Measurements from ENCODE around the gene ADD3. TPM values are rescaled to one million over a fixed set of nuclear protein-coding genes. Genes with fewer than 3 reads are reported as not detected.

The ADD3 gene
- total RNA-seq, 4 donors from 2014 or later = 236 to 545 (median 314) TPM

DNA sequence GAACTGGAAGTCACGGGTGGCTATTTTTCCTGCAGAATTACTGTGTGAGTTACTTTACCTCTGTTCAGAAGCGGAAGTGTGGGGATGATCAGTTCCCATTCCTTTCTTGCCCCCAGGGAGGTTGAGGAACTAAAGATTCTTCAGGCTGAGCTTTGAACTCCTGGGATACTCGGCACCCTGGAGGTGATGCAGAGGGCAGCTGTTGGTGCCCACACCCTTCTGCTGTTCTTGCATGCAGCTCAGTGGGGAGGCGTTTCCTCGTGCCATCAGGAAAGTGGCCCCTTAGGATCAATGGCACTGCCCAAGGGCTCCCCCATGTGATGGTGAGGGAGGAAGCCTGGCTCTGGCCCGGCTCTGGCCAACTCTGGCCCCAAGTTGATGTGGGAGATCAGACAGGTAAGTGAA, 155.0 kb downstream of the ADD3 start:
- no peak for TF ChIP-seq POLR2A (IDR thresholded peaks at IDR 0.05)
- TF ChIP-seq, protein P1, sequence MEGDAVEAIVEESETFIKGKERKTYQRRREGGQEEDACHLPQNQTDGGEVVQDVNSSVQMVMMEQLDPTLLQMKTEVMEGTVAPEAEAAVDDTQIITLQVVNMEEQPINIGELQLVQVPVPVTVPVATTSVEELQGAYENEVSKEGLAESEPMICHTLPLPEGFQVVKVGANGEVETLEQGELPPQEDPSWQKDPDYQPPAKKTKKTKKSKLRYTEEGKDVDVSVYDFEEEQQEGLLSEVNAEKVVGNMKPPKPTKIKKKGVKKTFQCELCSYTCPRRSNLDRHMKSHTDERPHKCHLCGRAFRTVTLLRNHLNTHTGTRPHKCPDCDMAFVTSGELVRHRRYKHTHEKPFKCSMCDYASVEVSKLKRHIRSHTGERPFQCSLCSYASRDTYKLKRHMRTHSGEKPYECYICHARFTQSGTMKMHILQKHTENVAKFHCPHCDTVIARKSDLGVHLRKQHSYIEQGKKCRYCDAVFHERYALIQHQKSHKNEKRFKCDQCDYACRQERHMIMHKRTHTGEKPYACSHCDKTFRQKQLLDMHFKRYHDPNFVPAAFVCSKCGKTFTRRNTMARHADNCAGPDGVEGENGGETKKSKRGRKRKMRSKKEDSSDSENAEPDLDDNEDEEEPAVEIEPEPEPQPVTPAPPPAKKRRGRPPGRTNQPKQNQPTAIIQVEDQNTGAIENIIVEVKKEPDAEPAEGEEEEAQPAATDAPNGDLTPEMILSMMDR (IDR thresholded peaks at IDR 0.05) = peak in 2 of 6 experiments; percentile 2 to 12
- Histone ChIP-seq H3K36me3 (no peaks in the 10 kb centered on the region), H3K9me3 (no peaks in the 10 kb centered on the region), H3K4me1 (peaks cover 0 to 14% (median 0%) of the 10 kb centered on the region in 4 donors), H3K4me3 (no peak overlapping the region), H3K27ac (no peak overlapping the region), H3K27me3 (no peaks in the 10 kb centered on the region)
- DNase-seq = peak in 1 of 3 donors; percentile 58

- peaks cover 0 to 17% (median 0%) of the 10 kb centered on the region in 4 donors for H3K4me1 ChIP-seq
- TF ChIP-seq POLR2A (IDR thresholded peaks at IDR 0.05) = no peak
- TF ChIP-seq, protein P1 (IDR thresholded peaks at IDR 0.05) = no peak
- no peak for DNase-seq
- H3K27me3 ChIP-seq = no peaks in the 10 kb centered on the region
- H3K27ac ChIP-seq = no peak overlapping the region
- no peaks in the 10 kb centered on the region for H3K36me3 ChIP-seq
- no peak overlapping the region for H3K4me3 ChIP-seq
- no peaks in the 10 kb centered on the region for H3K9me3 ChIP-seq
These were observed 155.5 kb downstream of the ADD3 start for GRCh38 chr10:110163192-110163773.

GRCh38 chr10:110163841-110164240, 156.1 kb downstream of the ADD3 start:
- Histone ChIP-seq H3K4me3 (no peak overlapping the region), H3K4me1 (peaks cover 0 to 22% (median 2%) of the 10 kb centered on the region in 4 donors), H3K27me3 (no peaks in the 10 kb centered on the region), H3K9me3 (no peaks in the 10 kb centered on the region), H3K36me3 (no peaks in the 10 kb centered on the region), H3K27ac (no peak overlapping the region)
- no peak for DNase-seq
- TF ChIP-seq, protein P1 (IDR thresholded peaks at IDR 0.05) = no peak
- no peak for TF ChIP-seq POLR2A (IDR thresholded peaks at IDR 0.05)

GRCh38 chr10:110165239-110165638, 157.5 kb downstream of the ADD3 start:
- peaks cover 0 to 35% (median 2%) of the 10 kb centered on the region in 4 donors for H3K4me1 ChIP-seq
- DNase-seq = no peak
- H3K4me3 ChIP-seq = no peak overlapping the region
- no peak overlapping the region for H3K27ac ChIP-seq
- no peak for TF ChIP-seq POLR2A (IDR thresholded peaks at IDR 0.05)
- TF ChIP-seq, protein P1 (IDR thresholded peaks at IDR 0.05) = no peak
- H3K27me3 ChIP-seq = no peaks in the 10 kb centered on the region
- H3K36me3 ChIP-seq = no peaks in the 10 kb centered on the region
- no peaks in the 10 kb centered on the region for H3K9me3 ChIP-seq

GRCh38 chr10:110167149-110167548, 159.4 kb downstream of the ADD3 start:
- DNase-seq = no peak
- no peaks in the 10 kb centered on the region for H3K9me3 ChIP-seq
- no peaks in the 10 kb centered on the region for H3K36me3 ChIP-seq
- no peak overlapping the region for H3K4me3 ChIP-seq
- peaks cover 0 to 41% (median 5%) of the 10 kb centered on the region in 4 donors for H3K4me1 ChIP-seq
- no peaks in the 10 kb centered on the region for H3K27me3 ChIP-seq
- no peak overlapping the region for H3K27ac ChIP-seq
- TF ChIP-seq, protein P1 (IDR thresholded peaks at IDR 0.05) = no peak
- TF ChIP-seq POLR2A (IDR thresholded peaks at IDR 0.05) = no peak

Measured in Peyer's patch (tissue), 4 donors.